Fibroblast of lung (primary cell): ENCODE measurements around the gene PABPC1L.

ENCODE experiments used
- EZH2 ChIP-seq: IDR thresholded peaks from 2 replicates; pipeline ENCODE4 v1.5.1; 2012; ENCODE audit warnings: low read length, control low read depth, mild to moderate bottlenecking; ENCODE audit errors: missing control alignments
- TF ChIP-seq, protein P1 (sequence below), 2 donors: IDR thresholded peaks in 1 of 2; conservative IDR thresholded peaks in 1 of 2; 1 replicate in 1 of 2; 2 replicates in 1 of 2; pipeline ENCODE4 v1.5.1; 2011 to 2012; ENCODE audit warnings: low read length in 2 of 2, control low read depth in 1 of 2, inconsistent platforms in 1 of 2, low read depth in 1 of 2, mild to moderate bottlenecking in 1 of 2

DNA sequence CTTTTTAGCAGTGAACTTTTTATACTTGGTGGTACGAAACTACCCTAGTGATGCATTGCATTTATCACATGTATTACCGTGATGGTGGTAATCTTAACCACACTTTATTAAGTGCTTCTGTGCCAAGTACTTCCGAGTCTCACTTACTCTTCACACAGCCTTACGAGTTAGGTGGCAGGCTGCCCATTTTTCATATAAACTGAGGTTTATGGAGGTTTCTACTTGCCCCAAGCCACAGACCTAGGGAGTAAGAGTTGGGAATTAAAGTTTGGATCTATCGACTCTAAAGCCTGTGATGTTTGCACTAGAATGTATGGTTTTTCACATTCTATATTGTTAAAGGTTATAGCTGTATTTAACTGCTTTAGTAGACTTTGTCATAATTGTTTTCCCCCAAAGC lies 5.5 kb upstream of the PABPC1L start:
- TF ChIP-seq, protein P1, sequence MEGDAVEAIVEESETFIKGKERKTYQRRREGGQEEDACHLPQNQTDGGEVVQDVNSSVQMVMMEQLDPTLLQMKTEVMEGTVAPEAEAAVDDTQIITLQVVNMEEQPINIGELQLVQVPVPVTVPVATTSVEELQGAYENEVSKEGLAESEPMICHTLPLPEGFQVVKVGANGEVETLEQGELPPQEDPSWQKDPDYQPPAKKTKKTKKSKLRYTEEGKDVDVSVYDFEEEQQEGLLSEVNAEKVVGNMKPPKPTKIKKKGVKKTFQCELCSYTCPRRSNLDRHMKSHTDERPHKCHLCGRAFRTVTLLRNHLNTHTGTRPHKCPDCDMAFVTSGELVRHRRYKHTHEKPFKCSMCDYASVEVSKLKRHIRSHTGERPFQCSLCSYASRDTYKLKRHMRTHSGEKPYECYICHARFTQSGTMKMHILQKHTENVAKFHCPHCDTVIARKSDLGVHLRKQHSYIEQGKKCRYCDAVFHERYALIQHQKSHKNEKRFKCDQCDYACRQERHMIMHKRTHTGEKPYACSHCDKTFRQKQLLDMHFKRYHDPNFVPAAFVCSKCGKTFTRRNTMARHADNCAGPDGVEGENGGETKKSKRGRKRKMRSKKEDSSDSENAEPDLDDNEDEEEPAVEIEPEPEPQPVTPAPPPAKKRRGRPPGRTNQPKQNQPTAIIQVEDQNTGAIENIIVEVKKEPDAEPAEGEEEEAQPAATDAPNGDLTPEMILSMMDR (conservative IDR thresholded peaks at IDR 0.05 in 1 of 2, IDR thresholded peaks at IDR 0.05 in 1 of 2; ENCODE audit: low read depth in 1 of 2, low read length in 2 of 2), result no peak
- no peak for TF ChIP-seq EZH2
